HL-60/S4 treated with phorbol 12-myristate 13-acetate at 8.2 ng/mL for 4 days and 3 days (cell line): ENCODE results near the gene TESK2.
"Not testable (repeated sequence)": the region's sequence is repeated elsewhere in the genome, so short reads cannot be mapped to it uniquely, and the experiment has no call there.

Experiments
- in situ Hi-C: fragments of 300-500 bp; cut with MboI; formaldehyde crosslinking; loops from 2 replicates; pipeline ENCODE4 v1.15.0; 2022; ENCODE audit warnings: low sequenced_read_pairs

The TESK2 gene

DNA sequence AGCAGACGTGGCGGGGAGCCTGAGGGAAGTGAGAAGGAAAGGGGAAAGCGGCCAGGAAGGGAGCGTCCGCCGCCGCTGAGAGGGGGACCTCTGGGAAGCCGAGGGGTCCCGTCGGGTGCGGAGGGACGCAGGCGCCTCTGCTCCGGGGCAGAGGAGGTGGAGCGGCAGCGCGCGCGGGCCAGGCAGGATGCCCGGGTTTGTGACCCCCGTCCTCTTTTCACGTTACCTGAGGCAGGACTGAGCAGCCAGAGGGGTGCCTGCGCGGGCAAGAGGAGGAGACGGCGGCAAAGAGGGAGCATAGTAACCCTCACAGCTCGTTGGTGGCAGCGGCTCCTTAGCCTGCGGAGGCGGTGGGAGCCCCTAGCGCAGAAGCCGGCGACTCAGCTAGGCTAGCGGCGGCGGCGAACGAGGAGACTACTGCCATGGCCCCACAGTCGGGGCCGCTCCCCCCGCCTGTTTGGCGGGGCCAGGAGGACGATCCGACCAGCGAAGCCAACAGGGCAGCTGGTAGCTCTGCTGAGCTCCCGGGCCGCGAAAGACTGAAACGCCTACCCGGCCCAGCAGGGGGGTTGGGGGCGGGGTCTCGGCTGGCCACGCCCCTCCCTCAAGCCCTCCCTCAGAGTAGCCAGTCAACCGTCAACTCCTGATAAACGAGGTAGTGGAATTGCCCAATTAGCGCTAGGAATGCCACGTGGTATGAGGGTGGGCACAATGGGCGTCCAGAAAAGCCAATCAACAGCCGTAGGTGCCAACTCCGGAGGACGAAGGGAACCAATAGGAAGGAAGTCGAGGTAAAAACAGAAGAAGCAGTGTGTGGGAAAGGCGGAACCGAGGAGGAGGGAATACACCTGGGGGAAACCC lies at the start of gene TESK2:
TESK2 (minus strand) TSS at position 538 of the 861 bp plus-strand sequence. CDS start 33,378 bp downstream, outside the sequence.
- in situ Hi-C loops, result loop anchor here (10.0 kb wide), 1 partner anchor 476 kb away; the partner anchor contains the start of genes HECTD3 and UROD

- in situ Hi-C loops, result no loop called here
Observed at GRCh38 chr1:45536886-45537285, 45.9 kb upstream of the TESK2 start.

DNA sequence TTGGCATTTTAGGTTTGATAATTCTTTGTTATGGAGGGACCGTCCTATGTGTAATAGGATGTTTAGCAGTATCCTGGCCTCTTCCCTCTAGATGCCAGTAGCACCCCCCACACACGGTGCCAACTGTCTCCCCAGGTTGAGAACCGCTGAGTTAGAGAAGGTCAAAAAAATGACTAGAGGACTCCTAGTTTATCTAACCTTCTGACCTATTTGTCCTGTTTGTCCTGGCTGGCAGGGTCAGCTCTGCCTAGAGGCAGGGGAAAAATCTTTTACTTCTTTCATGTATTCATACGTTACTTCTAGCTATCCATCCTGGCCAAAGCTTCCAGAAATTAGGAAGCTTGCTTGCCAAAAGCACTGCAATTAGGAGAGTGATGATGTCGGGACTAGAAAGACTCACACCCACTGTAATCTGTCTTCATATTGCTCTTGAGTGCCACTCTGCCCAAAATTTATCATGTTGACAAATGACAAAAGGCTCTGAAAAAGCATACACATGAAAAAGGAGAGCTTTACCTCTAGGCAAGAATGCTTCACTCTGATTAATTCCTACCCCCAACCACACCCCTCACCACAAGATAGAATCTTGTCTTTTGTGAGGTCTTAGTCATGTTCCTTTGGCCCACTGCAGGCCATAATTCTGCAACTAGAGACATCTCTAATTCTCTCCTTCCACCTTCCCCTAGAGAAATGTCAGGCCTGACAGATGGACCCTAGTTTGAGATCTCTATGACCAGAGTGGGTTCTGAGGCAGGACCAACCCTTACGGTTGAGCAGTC lies 45.2 kb upstream of the TESK2 start:
- in situ Hi-C loops, result no loop called here

GRCh38 chr1:45531873-45532272 lies 40.9 kb upstream of the TESK2 start:
- in situ Hi-C loops, result no loop called here

GRCh38 chr1:45530632-45531135 lies 39.7 kb upstream of the TESK2 start:
- in situ Hi-C loops, result no loop called here

- in situ Hi-C loops, result no loop called here
Observed at GRCh38 chr1:45526135-45526644, 35.2 kb upstream of the TESK2 start.

DNA sequence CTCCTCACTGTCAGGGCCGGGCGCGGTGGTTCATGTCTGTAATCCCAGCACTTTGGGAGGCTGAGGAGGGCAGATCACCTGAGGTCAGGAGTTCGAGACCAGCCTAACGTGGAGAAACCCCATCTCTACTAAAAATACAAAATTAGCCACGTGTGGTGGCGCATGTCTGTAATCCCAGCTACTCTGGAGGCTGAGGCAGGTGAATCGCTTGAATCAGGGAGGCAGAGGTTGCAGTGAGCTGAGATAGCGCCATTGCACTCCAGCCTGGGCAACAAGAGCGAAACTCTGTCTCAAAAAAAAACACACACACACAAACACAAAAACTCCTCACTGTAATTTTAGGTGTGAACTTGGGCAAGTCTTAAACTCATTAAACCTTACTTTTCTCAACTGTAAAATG lies 33.0 kb upstream of the TESK2 start:
- in situ Hi-C loops, result not testable (repeated sequence)

GRCh38 chr1:45523516-45523915 lies 32.6 kb upstream of the TESK2 start:
- in situ Hi-C loops, result not testable (repeated sequence)

- in situ Hi-C loops, result no loop called here
Observed at GRCh38 chr1:45522324-45523104, 31.6 kb upstream of the TESK2 start.

GRCh38 chr1:45521413-45522323 lies 30.7 kb upstream of the TESK2 start, which contains the start of gene PRDX1:
Gene PRDX1, minus strand, starts transcription at chr1:45521884. Its CDS starts 2,841 bp downstream, at chr1:45519043.
- in situ Hi-C loops, result no loop called here

DNA sequence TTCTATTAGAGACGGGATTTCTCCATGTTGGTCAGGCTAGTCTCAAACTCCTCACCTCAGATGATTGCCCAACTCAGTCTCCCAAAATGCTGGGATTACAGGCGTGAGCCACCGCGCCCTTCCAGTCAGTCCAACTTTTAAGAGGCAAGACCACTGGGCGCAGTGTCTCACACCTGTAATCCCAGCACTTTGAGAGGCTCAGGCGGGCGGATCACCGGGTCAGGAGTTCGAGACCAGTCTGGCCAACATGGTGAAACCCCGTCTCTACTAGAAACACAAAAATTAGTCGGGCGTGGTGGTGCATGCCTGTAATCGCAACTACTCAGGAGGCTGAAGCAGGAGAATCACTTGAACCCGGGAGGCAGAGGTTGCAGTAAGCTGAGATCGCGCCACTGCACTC lies 28.8 kb upstream of the TESK2 start:
- in situ Hi-C loops, result not testable (repeated sequence)

DNA sequence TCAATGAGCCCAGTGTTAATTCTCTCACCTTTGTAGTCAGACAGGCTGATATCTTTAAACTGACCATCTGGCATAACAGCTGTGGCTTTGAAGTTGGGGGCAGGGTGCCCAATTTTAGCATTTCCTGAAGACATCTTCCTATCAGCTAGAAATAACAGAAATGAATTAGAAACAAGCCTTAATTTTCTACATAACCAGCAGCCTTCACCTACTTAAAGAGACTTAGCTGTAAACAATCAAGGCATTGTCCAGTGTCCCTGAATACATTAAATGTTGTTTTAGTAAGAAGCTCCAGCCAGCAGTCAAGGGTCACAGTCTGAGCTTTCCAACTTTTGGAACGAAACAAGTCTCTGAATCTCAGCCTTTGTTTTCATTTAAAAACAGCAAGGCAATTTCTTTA lies 27.9 kb upstream of the TESK2 start:
- in situ Hi-C loops, result no loop called here

DNA sequence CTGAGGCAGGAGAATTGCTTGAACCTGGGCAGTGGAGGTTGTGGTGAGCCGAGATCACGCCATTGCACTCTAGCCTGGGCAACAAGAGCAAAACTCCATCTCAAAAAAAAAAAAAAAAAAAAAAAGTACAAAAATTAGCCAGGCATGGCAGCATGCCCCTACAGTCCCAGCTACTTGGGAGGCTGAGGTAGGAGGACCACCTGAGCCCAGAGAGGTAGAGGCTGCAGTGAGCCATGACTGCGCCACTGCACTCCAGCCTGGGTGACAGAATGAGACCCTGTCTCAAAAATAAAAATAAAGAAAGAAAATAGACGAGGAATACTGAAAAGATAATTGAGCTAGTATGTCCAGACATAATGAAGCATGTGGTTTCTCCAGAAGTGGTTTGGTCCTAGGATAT lies 27.4 kb upstream of the TESK2 start:
- in situ Hi-C loops, result not testable (repeated sequence)

- in situ Hi-C loops, result no loop called here
Observed at GRCh38 chr1:45516465-45516864, 25.5 kb upstream of the TESK2 start.

DNA sequence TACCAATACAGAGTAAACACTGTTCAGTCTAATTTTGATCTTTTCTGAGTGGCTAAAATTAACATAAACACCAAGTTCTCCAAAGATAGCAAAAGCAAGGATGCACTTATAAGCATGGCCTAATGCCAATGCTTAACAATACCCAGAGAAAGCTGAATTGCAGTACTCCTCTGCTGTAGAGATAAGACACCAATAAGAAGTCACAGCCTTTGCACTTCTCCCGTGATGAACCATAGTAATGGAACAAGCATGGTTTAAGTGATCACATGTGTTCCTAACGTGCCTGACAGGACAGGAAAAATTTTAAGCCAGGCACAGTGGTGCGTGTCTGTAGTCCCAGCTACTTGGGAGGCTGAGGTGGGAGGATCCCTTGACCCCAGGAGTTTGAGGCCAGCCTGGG lies 25.1 kb upstream of the TESK2 start:
- in situ Hi-C loops, result no loop called here

DNA sequence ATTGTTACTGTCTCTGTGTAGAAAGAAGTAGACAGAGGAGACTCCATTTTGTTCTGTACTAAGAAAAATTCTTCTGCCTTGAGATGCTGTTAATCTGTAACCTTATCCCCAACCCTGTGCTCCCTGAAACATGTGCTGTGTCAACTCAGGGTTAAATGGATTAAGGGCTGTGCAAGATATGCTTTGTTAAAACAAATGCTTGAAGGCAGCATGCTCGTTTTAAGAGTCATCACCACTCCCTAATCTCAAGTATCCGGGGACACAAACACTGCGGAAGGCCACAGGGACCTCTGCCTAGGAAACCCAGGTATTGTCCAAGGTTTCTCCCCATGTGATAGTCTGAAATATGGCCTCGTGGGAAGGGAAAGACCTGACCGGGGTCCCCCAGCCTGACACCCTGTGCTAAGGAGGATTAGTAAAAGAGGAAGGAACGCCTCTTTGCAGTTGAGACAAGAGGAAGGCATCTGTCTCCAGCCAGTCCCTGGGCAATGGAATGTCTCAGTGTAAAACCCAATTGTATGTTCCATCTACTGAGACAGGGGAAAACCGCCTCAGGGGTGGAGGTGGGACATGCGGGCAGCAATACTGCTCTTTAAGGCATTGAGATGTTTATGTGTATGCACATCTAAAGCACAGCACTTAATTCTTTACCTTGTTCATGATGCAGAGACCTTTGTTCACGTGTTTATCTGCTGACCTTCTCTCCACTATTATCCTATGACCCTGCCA lies 22.7 kb upstream of the TESK2 start:
- in situ Hi-C loops, result not testable (repeated sequence)

DNA sequence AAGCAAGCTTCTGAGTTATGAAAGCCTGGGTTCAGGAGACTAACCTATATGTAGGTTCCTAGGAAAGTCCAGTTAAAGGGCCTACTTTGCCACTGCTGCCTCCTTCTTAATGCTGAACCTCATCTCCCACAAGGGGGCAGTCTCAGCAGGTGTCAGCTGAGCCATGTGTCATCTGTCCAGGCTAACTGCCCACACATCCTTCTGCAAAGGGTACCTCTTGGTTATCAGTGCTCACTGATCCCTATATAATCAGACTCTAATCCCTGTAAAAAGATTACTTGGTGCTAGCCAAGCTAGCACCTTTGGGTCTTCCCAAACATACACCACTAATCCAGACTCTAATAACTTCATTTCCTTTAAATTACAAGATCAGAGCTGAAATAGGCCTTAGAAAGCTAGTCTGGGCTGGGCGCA lies 21.7 kb upstream of the TESK2 start:
- in situ Hi-C loops, result no loop called here

DNA sequence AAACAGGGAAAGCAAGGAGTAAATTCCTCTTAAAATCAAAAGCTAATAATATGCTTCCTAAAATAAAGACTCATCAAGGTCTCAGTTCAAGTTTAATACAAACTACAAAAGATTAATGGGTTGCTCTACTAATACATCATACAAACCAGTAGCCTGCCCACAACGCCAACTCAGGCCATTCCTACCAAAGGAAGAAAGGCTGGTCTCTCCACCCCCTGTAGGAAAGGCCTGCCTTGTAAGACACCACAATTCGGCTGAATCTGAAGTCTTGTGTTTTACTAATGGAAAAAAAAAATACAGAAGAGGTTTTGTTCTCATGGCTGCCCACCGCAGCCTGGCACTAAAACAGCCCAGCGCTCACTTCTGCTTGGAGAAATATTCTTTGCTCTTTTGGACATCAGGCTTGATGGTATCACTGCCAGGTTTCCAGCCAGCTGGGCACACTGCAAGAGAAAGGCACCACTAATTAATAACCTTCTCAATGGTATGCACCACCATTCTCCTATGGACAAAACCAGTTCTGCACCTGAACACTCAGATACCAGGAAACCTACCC lies 20.1 kb upstream of the TESK2 start:
- in situ Hi-C loops, result no loop called here
